Ovary (tissue), 9 donors: ENCODE measurements around the gene PTGES2. TPM values are rescaled to one million over a fixed set of nuclear protein-coding genes. Genes with fewer than 3 reads are reported as not detected.
A peak's percentile ranks its signal among the peaks of the same experiment; 100 is the strongest.

Experiments
- DNase-seq, 5 donors: peaks; one replicate each; pipeline ENCODE4 v3.0.0-alpha.2; 2019 to 2020
- H3K27ac ChIP-seq, 2 donors: fragments of 200-600 bp; one replicate each; pipeline versions ENCODE4 v1.5.1 to v1.8.0; 2019 to 2022
- H3K27me3 ChIP-seq: fragments of 200-600 bp; one replicate; pipeline ENCODE4 v1.8.0; 2022
- H3K36me3 ChIP-seq: fragments of 200-600 bp; sonication (generic); one replicate; pipeline ENCODE4 v1.5.1; 2019
- H3K4me1 ChIP-seq: one replicate; pipeline ENCODE4 v1.8.1; 2013; ENCODE audit warnings: mild to moderate bottlenecking, moderate library complexity; ENCODE audit not compliant: insufficient read depth
- H3K4me3 ChIP-seq: fragments of 200-600 bp; sonication (generic); one replicate; pipeline ENCODE4 v1.5.1; 2017
- H3K9me3 ChIP-seq, 2 donors: fragments of 200-600 bp in 1 of 2; sonication (generic) in 1 of 2; one replicate each; pipeline versions ENCODE4 v1.5.1 to v1.8.1; 2013 to 2019; ENCODE audit warnings: mild to moderate bottlenecking in 1 of 2, moderate library complexity in 1 of 2
- EP300 ChIP-seq: sonication (generic); formaldehyde crosslinking; IDR thresholded peaks from one replicate; pipeline ENCODE4 v1.6.1; 2017; ENCODE audit warnings: antibody characterized with exemption
- POLR2A ChIP-seq: fragments of 450-650 bp; IDR thresholded peaks from one replicate; pipeline ENCODE4 v1.6.1; 2017; ENCODE audit warnings: antibody characterized with exemption, mild to moderate bottlenecking, moderate library complexity
- WGBS, 3 donors: extraction: QIAGEN DNeasy Blood & Tissue Kit in 1 of 3; methylation state at CpG; one replicate each; pipeline versions ENCODE4 v1.1.5 to v1.1.7; 2013 to 2017; 5-methylcytosine and 5-hydroxymethylcytosine counted together
- intact Hi-C, 4 donors: fragments of 100-400 bp; cut with DNase I; formaldehyde crosslinking; loops; one replicate each; pipeline versions ENCODE4 v1.11.0 to v1.15.1; 2022 to 2023
- polyA plus RNA-seq, 2 donors: library from polyadenylated mRNA; stranded (reverse); fragments of 200-250 nt in 1 of 2; fragments of 350-450 nt in 1 of 2; fragmentation: Illumina TruSeq in 1 of 2; extraction: RNeasy Lipid Tissue Mini Kit (QIAGEN cat#74804) in 1 of 2; gene quantifications; one replicate each; pipeline ENCODE4 v1.2.3, GENCODE V29; 2013 to 2014
- total RNA-seq, 7 donors: library from RNA; depleted of rRNA in 2 of 7; stranded (reverse); fragments of >200 nt in 2 of 7; fragmentation: NEBNext Ultra II Directional in 3 of 7; extraction: Animal tissue kit (Norgen Biotek cat#: 25700) in 3 of 7; gene quantifications; one replicate each; pipeline versions ENCODE4 v1.1.0 to v1.2.4, GENCODE V29; 2016 to 2023
- TF ChIP-seq, protein P1 (sequence below), 3 donors: fragments of 450-650 bp in 2 of 3; fragments of 200-600 bp in 1 of 3; IDR thresholded peaks; one replicate each; pipeline versions ENCODE4 v1.5.1 to v1.8.0; 2016 to 2022; ENCODE audit warnings: antibody characterized with exemption in 3 of 3, mild to moderate bottlenecking in 1 of 3
- donor health status: DM: no; HTN: no; CAD: no; lungs with moderate emphysema.
- donor health status: DM: no; HTN: no; CAD: no.
- donor health status: Bipolar disorder and iron deficiency.
- donor health status: DM: yes; HTN: yes; CAD: no.
- donor health status: DM: no; HTN: no; CAD: no.
- donor health status: DM: yes; HTN: yes; CAD: no.

The PTGES2 gene
- total and polyA plus RNA-seq, 9 donors = 19.6 to 69.5 (median 59.0) TPM

GRCh38 chr9:128102861-128103588 lies 24.5 kb downstream of the PTGES2 start:
- TF ChIP-seq, protein P1, sequence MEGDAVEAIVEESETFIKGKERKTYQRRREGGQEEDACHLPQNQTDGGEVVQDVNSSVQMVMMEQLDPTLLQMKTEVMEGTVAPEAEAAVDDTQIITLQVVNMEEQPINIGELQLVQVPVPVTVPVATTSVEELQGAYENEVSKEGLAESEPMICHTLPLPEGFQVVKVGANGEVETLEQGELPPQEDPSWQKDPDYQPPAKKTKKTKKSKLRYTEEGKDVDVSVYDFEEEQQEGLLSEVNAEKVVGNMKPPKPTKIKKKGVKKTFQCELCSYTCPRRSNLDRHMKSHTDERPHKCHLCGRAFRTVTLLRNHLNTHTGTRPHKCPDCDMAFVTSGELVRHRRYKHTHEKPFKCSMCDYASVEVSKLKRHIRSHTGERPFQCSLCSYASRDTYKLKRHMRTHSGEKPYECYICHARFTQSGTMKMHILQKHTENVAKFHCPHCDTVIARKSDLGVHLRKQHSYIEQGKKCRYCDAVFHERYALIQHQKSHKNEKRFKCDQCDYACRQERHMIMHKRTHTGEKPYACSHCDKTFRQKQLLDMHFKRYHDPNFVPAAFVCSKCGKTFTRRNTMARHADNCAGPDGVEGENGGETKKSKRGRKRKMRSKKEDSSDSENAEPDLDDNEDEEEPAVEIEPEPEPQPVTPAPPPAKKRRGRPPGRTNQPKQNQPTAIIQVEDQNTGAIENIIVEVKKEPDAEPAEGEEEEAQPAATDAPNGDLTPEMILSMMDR (IDR thresholded peaks at IDR 0.05) = peak in 1 of 3 donors; percentile 15
- no peak for TF ChIP-seq POLR2A
- Histone ChIP-seq H3K4me3 (no peak overlapping the region), H3K27me3 (no peaks in the 10 kb centered on the region), H3K27ac (peak overlapping the region; percentile 52 to 63), H3K4me1 (peaks cover 51% of the 10 kb centered on the region), H3K36me3 (no peaks in the 10 kb centered on the region), H3K9me3 (no peaks in the 10 kb centered on the region)
- WGBS, 3 donors = 65 to 74% (median 68%) methylated on average over 22 to 23 of the region's 23 CpGs
- peak; percentile 61 to 76 (median 71) for DNase-seq
- intact Hi-C loops = loop anchor here in 1 of 4 donors (10.0 kb wide), 1 partner anchor 48 kb away; no protein-coding TSS in a partner anchor

GRCh38 chr9:128102196-128102595 lies 25.3 kb downstream of the PTGES2 start:
- H3K27me3 ChIP-seq = no peaks in the 10 kb centered on the region
- intact Hi-C loops = loop anchor here in 1 of 4 donors (10.0 kb wide), 1 partner anchor 47 kb away; no protein-coding TSS in a partner anchor
- H3K36me3 ChIP-seq = no peaks in the 10 kb centered on the region
- 65 to 68% (median 67%) methylated on average over 13 of the region's 13 CpGs for WGBS, 3 donors
- no peak overlapping the region for H3K4me3 ChIP-seq
- peak in 2 of 5 donors; percentile 36 to 39 for DNase-seq
- peak overlapping the region in 1 of 2 donors; percentile 63 for H3K27ac ChIP-seq
- peaks cover 54% of the 10 kb centered on the region for H3K4me1 ChIP-seq
- H3K9me3 ChIP-seq = no peaks in the 10 kb centered on the region
- TF ChIP-seq, protein P1 (IDR thresholded peaks at IDR 0.05) = no peak
- no peak for TF ChIP-seq POLR2A
- TF ChIP-seq EP300 = no peak

- TF ChIP-seq POLR2A (no peak), EP300 (no peak)
- TF ChIP-seq, protein P1 (IDR thresholded peaks at IDR 0.05) = no peak
- Histone ChIP-seq H3K27me3 (no peaks in the 10 kb centered on the region), H3K4me1 (peaks cover 53% of the 10 kb centered on the region), H3K27ac (peak overlapping the region in 1 of 2 donors; percentile 84), H3K9me3 (no peaks in the 10 kb centered on the region), H3K36me3 (no peaks in the 10 kb centered on the region), H3K4me3 (no peak overlapping the region)
- 39 to 45% (median 42%) methylated on average over 20 of the region's 20 CpGs for WGBS, 3 donors
- intact Hi-C loops = loop anchor here in 1 of 4 donors (10.0 kb wide), 1 partner anchor 47 kb away; no protein-coding TSS in a partner anchor
- DNase-seq = peak; percentile 62 to 80 (median 68)
These were observed 25.8 kb downstream of the PTGES2 start for GRCh38 chr9:128101690-128102089.

DNA sequence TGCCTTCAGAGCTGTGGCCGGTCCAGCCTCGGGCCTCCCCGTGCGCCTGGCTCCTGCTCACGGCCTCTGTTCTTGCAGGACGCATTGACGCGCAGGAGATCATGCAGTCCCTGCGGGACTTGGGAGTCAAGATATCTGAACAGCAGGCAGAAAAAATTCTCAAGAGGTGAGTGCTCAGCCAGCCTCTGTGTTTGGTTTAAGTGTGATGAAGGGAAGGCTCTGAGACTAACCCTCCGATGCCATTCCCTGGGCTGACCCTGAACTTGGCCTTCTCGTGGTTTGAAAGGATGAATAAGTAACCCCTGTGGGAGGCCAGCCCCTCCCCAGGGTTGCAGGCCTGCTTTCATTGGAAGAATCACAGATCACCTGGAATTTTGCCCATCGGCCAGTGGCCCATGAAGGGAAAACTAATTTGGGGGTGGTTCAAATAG lies 26.3 kb downstream of the PTGES2 start:
- peak in 1 of 5 donors; percentile 41 for DNase-seq
- 45 to 62% (median 48%) methylated on average over 12 of the region's 12 CpGs for WGBS, 3 donors
- TF ChIP-seq POLR2A = no peak
- no peaks in the 10 kb centered on the region for H3K27me3 ChIP-seq
- no peak overlapping the region for H3K4me3 ChIP-seq
- no peaks in the 10 kb centered on the region for H3K36me3 ChIP-seq
- no peaks in the 10 kb centered on the region for H3K9me3 ChIP-seq
- peak overlapping the region in 1 of 2 donors; percentile 84 for H3K27ac ChIP-seq
- intact Hi-C loops = loop anchor here in 1 of 4 donors (10.0 kb wide), 1 partner anchor 46 kb away; no protein-coding TSS in a partner anchor
- H3K4me1 ChIP-seq = peaks cover 53% of the 10 kb centered on the region

DNA sequence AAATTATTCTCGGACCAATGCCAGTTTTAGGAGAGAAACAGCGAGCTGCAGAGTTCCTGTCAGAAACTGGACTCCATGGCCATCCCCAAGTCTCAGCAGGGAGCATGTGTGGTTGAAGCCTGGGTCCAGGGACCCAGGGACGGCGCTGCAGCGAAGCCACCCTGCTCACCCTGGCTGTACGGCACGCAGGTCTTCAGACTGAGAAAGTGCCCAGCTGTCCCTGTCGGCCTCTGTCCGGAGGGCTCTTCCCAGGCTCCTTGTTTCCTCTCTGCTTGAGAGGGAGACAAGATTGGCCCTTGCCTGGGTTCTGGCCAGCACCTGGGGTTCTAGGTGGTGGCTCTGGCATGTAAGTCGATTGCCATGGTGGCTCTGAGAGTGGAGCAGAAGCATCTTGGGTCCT lies 26.9 kb downstream of the PTGES2 start:
- peak in 1 of 5 donors; percentile 31 for DNase-seq
- intact Hi-C loops = loop anchor here in 1 of 4 donors (10.0 kb wide), 1 partner anchor 46 kb away; no protein-coding TSS in a partner anchor
- 56 to 70% (median 64%) methylated on average over 10 of the region's 10 CpGs for WGBS, 3 donors

More for the DNA sequence above, 26.9 kb downstream of the PTGES2 start:
- Histone ChIP-seq H3K4me3 (peak overlapping the region; percentile 49), H3K4me1 (peaks cover 53% of the 10 kb centered on the region), H3K36me3 (no peaks in the 10 kb centered on the region), H3K27me3 (no peaks in the 10 kb centered on the region), H3K27ac (peak overlapping the region; percentile 10 to 84), H3K9me3 (no peaks in the 10 kb centered on the region)
- no peak for TF ChIP-seq POLR2A
- no peak for TF ChIP-seq EP300
- TF ChIP-seq, protein P1 (IDR thresholded peaks at IDR 0.05) = no peak
